Thyroid gland (tissue), 4 donors: ENCODE results near the gene INAFM2.

Experiments
- CTCF ChIP-seq, 6 experiments: fragments of 200-600 bp in 3 of 6; fragments of 450-650 bp in 3 of 6; sonication (generic) in 3 of 6; IDR thresholded peaks; one replicate each; pipeline ENCODE4 v1.5.1; 2016 to 2019; ENCODE audit warnings: antibody characterized with exemption in 6 of 6, mild to moderate bottlenecking in 2 of 6, inconsistent platforms in 1 of 6, moderate library complexity in 1 of 6
- POLR2A ChIP-seq, 2 donors: fragments of 450-650 bp; IDR thresholded peaks; one replicate each; pipeline ENCODE4 v1.6.1; 2017; ENCODE audit warnings: antibody characterized with exemption in 2 of 2, mild to moderate bottlenecking in 2 of 2, moderate library complexity in 1 of 2

- no peak for TF ChIP-seq POLR2A (IDR thresholded peaks at IDR 0.05)
- TF ChIP-seq CTCF (IDR thresholded peaks at IDR 0.05) = no peak
Measured at GRCh38 chr15:40317580-40317979, 5.9 kb upstream of the INAFM2 start.
